HS-5 (cell line): Measurements from ENCODE around the gene MSX1.

Experiments used
- DNase-seq: peaks from one replicate; pipeline ENCODE4 v3.0.0-alpha.2; 2012; ENCODE audit warnings: low read depth

MSX1 gene

GRCh38 chr4:4841156-4841555 is 18.3 kb upstream of the MSX1 start:
- DNase-seq = no peak

DNA sequence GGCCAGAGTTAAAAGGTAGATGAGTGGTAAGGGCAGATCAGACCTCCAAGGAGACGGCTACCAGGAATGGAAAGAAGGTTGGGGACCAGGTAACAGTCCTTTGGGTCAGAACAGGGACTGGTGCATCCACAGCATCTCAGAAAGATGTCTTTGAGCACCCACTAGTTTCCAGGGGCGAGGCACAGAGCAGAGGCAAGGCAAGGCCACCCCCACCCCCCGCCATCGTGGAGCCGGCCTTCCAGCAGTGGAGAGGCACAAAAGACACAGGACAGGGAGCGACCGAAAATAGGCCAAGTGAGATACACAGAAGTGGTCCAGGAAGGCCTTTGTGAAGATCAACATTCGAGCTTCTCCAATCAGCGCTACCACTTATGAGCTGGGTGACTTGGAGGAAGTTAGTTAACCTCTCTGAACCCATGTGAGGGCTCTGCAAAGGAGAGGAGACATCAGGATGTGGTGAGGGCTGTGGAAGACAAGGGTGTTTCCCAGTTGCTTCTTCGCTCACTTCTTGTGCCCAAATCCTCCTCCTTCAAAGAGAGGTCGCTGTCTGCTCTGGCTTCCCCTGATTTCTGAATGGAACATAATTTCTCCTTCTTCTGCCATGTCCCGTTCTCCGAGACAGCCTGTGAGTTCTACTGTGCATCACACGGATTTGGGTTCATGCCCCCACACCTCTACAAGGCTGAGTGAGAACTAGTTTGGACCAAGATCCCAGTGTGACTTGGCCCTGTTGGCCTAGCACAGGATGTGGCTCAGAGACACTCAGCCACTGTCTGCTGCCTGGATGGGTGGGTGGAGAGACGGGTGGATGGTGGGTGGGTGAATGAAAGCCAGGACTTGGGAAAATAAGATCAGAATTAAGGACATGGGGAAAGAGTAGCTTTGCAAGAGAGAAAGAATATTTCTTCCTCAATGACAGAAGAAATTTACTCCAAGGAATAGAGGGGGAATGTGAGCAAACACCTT is 16.7 kb upstream of the MSX1 start:
- no peak for DNase-seq

DNA sequence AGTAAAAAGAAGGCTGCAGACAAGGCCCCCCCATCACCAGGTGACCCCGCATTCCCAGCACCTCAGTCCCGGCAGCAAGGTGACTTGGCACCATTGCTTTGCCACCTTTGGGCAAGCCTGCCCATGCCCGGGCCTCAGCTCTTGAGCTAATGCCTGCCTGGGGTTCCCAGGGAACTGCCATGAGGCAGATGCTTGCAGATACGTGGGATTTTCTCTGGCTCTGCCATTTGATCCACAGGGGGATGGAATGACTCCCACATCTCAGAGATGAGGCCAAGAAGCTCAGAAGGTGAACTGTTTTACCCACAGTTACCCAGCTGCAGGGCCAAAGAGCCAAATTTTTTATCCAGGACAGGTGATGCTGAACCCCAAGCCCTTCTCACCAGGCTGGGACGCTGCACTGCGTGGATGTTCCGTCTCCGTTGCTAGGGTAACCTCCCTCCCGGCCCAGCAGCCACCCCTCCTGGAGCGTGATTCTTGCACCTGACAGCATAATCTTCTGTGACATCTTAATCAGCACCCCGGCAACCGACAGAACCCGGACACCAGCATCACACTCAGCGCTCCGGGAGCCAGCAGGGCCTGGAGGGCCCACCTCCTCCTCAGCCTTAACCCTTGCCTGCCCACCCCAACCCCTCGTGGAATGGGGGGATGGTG is 15.7 kb upstream of the MSX1 start:
- DNase-seq = no peak

DNA sequence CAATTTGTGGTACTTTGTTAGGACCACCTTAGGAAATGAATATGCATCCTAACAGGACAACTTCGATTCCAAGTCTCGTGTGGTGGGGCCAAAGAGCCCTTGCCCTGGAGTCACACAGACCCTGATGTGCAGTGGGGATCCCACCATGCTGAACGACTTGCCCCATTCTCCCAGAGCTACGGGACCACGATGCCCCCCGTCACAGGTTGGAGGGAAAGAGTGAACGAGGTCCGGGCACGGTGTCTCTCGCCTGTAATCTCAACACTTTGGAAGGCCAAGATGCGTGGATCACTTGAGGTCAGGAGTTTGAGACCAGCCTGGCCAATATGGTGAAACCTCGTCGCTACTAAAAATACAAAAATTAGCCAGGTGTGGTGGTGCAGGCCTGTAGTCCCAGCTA is 14.4 kb upstream of the MSX1 start:
- no peak for DNase-seq

GRCh38 chr4:4847011-4847410 is 12.5 kb upstream of the MSX1 start:
- DNase-seq = no peak

DNA sequence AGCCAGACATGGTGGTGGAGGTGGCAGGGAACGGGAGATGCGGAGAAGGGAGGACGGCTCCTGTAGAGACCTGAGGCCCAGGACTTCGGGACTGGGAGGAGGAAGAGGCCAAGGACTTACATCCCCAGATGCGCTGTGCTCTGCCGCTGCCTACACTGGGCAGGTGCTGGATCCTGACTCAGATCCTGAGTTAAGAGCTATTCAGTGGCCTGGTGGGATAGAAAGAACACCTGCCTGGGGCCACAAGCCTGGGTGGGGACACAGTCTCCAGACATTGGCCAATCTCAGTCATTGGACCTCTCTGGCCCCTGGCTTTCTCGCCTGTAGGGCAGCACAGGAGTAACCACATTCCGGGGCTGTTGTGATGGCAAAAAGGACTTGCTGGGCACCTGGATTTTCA is 10.9 kb upstream of the MSX1 start:
- no peak for DNase-seq

DNA sequence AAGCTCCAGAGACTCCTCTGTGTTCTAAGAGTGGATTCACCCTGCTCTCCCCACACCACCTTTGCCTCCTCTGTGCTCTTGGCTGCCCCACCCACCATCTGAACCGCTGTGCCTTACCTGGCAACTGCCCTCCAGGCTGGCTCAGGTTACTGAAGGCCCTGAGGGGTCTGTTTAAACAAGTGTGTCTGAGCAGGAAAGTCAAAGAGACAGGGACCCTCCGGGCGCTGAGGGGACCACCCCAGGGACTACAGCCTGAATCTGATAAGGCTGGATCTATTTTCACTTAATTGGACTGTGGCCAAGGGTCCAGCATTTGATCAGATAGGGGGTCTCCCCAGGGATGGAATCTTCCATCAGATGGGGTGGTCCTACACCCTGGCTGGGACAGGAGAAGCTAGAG is 10.4 kb upstream of the MSX1 start:
- DNase-seq = no peak

GRCh38 chr4:4849524-4850193 is 9.8 kb upstream of the MSX1 start:
- DNase-seq = no peak

DNA sequence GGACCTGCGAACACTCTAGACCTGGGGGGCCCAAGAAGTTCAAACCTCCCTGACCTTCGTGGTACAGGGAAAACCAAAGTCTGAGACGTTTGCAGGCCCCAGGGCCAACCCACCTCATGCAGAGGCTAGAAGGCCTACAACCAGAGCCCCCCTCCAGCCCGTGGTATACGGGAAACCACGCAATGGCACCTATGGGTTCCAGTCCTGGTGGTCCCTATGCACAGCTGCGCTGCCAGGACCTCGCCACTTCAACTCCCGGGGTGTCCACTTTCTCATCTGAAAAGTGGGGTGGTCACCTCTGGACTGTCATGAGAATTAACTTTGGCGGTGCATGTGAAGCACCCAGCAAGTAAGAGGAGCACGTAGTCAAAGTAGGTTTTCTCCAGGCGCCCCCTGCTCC is 8.4 kb upstream of the MSX1 start:
- no peak for DNase-seq

GRCh38 chr4:4851906-4852305 is 7.6 kb upstream of the MSX1 start:
- DNase-seq = no peak

GRCh38 chr4:4852591-4853362 is 6.7 kb upstream of the MSX1 start:
- DNase-seq = no peak

GRCh38 chr4:4853371-4853823 is 6.1 kb upstream of the MSX1 start:
- DNase-seq = no peak

- no peak for DNase-seq
Observed at GRCh38 chr4:4853921-4854648, 5.4 kb upstream of the MSX1 start.

GRCh38 chr4:4854649-4855295 is 4.7 kb upstream of the MSX1 start:
- no peak for DNase-seq

DNA sequence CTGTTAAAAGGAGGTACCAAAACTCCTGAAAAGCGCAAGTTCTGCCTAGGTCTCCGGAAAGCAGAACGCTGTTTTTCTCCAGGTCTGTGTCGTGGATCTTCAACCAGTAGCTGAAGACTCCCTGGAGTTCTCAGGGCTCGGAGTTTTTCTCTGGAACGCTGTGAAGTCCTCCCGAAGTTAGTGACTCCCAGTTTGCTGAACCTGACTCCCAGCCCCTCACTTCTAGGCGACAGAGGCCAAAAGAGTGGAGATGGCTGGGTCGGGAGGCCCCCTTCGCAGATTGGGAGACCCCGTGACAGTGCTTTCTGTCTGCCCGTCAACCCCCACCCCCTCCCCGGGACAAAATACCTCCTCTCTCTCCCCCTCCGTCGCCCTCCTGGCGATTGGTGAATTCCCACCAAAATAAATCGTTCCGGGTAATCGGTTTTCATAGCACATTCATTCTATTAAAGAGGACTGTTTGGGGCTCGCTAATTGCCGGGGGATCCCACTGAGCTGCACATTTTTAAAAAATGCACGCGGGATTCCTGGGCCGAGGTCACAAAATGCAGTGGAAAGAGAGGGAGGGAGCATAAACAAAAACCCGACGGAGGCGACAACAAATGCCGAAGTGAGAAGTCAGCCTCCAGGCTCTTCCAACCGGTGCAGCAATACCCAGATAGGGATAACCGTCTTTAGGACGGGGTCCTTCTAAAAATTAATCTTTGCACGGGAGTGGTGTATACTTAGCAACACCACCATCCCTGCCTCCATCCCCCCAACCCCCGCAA is 4.0 kb upstream of the MSX1 start:
- no peak for DNase-seq

- DNase-seq = no peak
Observed at GRCh38 chr4:4856071-4857000, 3.1 kb upstream of the MSX1 start.

GRCh38 chr4:4857001-4857808 is 2.3 kb upstream of the MSX1 start:
- no peak for DNase-seq
